ENCODE results near the gene GSC2. TPM values are rescaled to one million over a fixed set of nuclear protein-coding genes. Genes with fewer than 3 reads are reported as not detected.

The GSC2 gene
- total RNA-seq, 1 experiment from 2014 or later = not detected

DNA sequence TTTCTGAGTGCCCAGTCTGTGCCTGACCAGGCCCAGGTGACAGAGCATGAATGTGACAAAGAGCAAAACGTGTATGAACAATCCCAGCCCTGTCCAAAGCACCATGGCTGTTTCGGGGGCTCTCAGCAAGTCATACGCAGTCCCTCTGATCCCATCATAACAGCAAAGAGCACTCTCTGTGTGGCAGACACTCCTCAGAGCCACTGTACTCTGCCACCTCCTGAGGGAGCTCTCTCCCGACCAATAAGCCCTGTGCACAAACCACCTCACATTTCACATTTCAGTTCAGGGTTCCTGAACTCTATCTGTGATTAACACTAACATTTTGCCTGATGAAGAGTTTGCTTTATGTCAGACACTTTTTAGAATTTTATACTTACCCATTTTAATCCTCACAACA, 34.5 kb downstream of the GSC2 start:
- H3K4me3 ChIP-seq = no peak overlapping the region
- H3K27ac ChIP-seq = no peak overlapping the region
- no peaks in the 10 kb centered on the region for H3K9me3 ChIP-seq (replicated peaks)
- no peaks in the 10 kb centered on the region; the same call in none of the 2 replicates for H3K36me3 ChIP-seq
- DNase-seq = no peak
- no peaks in the 10 kb centered on the region for H3K27me3 ChIP-seq
- H3K4me1 ChIP-seq = no peaks in the 10 kb centered on the region; the same call in 1 of the 2 replicates

DNA sequence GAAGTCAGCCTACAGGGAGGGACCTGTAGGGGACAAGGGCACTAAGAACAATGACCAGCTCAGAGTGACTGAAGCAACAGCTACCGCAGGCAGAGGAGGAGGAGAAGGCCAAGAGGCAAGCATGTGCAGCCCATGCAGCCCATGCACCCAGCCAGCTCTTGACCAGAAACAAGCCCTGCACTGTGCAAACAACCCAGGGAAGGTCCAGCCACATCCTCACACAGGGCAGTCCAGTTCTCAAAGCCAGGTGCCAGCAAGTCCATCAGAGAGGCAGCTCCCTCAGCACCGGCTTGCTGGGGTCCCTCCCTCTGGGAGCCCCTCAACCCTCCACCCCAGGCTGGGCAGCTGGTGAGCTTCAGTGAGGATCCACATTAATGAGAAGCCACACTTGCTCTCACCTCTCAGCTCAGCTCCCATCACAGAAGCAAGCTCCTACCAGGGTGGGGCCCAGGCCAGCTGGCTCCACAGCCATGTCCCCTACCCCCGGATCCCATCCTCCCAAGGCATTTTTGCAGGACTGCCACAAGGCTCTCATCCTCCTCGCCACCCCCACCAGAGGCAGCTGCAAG, 35.0 kb downstream of the GSC2 start:
- Histone ChIP-seq H3K27ac (no peak overlapping the region), H3K27me3 (no peaks in the 10 kb centered on the region), H3K4me3 (no peak overlapping the region), H3K36me3 (no peaks in the 10 kb centered on the region; the same call in none of the 2 replicates), H3K9me3 (replicated peaks) (no peaks in the 10 kb centered on the region), H3K4me1 (no peaks in the 10 kb centered on the region)
- DNase-seq = no peak

- no peaks in the 10 kb centered on the region for H3K9me3 ChIP-seq (replicated peaks)
- H3K27me3 ChIP-seq = no peaks in the 10 kb centered on the region
- DNase-seq = no peak
- no peaks in the 10 kb centered on the region for H3K4me1 ChIP-seq
- H3K36me3 ChIP-seq = no peaks in the 10 kb centered on the region; the same call in none of the 2 replicates
- no peak overlapping the region for H3K4me3 ChIP-seq
- no peak overlapping the region for H3K27ac ChIP-seq
These were observed 36.7 kb downstream of the GSC2 start for GRCh38 chr22:19113429-19113828.

DNA sequence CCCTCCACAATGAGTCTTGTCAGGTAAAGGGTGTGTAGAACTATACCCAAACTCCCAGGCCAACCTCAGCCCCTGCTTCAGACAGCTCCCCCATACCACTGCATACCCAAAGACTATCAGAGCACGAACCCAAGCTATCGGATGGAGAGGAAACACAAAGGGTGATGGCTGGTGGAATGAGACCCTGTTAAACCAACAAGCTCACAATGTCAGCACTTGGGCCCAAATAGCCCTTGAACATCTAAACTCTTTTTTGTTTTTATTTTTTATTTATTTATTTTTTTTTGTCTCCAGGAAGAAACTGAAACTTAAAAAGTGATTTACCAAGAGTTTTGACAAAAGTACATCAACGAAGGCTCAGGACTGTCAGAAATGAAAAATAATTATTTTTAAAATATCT, 38.5 kb downstream of the GSC2 start:
- H3K27me3 ChIP-seq = no peaks in the 10 kb centered on the region
- peaks cover 17% of the 10 kb centered on the region for H3K4me1 ChIP-seq
- no peaks in the 10 kb centered on the region for H3K9me3 ChIP-seq (replicated peaks)
- H3K27ac ChIP-seq = no peak overlapping the region
- no peak for DNase-seq
- no peak overlapping the region for H3K4me3 ChIP-seq
- no peaks in the 10 kb centered on the region; the same call in none of the 2 replicates for H3K36me3 ChIP-seq

- no peak for DNase-seq
- H3K9me3 ChIP-seq (replicated peaks) = no peaks in the 10 kb centered on the region
- no peaks in the 10 kb centered on the region for H3K27me3 ChIP-seq
- no peaks in the 10 kb centered on the region; the same call in none of the 2 replicates for H3K36me3 ChIP-seq
- no peak overlapping the region for H3K27ac ChIP-seq
- H3K4me3 ChIP-seq = no peak overlapping the region
- H3K4me1 ChIP-seq = peaks cover 20% of the 10 kb centered on the region
These were observed 39.0 kb downstream of the GSC2 start for GRCh38 chr22:19111140-19111539.

DNA sequence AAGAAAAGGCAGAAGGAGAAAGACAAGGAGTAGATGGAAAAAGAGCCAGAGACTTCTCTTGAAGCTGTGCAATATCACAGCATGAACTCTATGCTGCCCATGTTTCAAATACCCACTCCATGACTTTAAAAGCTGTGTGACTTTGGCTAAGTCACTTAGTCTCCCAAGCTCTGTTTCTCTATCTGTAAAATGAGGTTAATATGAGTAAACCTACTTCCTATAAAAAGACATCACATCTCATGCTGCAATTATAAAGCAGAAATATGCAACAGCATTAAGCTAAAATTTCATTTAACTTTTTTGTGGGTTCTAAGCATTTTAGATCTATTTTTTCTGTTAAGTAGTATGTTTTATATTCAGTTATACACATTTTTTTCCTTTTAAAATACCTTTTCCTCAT, 39.4 kb downstream of the GSC2 start:
- no peak overlapping the region for H3K4me3 ChIP-seq

GRCh38 chr22:19110064-19110458, 40.0 kb downstream of the GSC2 start:
- H3K9me3 ChIP-seq (replicated peaks) = no peaks in the 10 kb centered on the region
- no peaks in the 10 kb centered on the region; the same call in 1 of the 2 replicates for H3K36me3 ChIP-seq
- DNase-seq = no peak
- peaks cover 20% of the 10 kb centered on the region for H3K4me1 ChIP-seq
- H3K4me3 ChIP-seq = no peak overlapping the region
- H3K27ac ChIP-seq = no peak overlapping the region
- no peaks in the 10 kb centered on the region for H3K27me3 ChIP-seq

More for the DNA sequence above, 39.4 kb downstream of the GSC2 start:
- H3K27ac ChIP-seq = no peak overlapping the region
- no peak for DNase-seq
- H3K4me1 ChIP-seq = peaks cover 20% of the 10 kb centered on the region
- no peaks in the 10 kb centered on the region for H3K9me3 ChIP-seq (replicated peaks)
- H3K27me3 ChIP-seq = no peaks in the 10 kb centered on the region
- no peaks in the 10 kb centered on the region; the same call in none of the 2 replicates for H3K36me3 ChIP-seq

- no peaks in the 10 kb centered on the region; the same call in 1 of the 2 replicates for H3K36me3 ChIP-seq
- H3K27me3 ChIP-seq = no peaks in the 10 kb centered on the region
- H3K4me1 ChIP-seq = peaks cover 25% of the 10 kb centered on the region
- H3K27ac ChIP-seq = no peak overlapping the region
- H3K9me3 ChIP-seq (replicated peaks) = no peaks in the 10 kb centered on the region
- no peak for DNase-seq
- no peak overlapping the region for H3K4me3 ChIP-seq
These were observed 40.7 kb downstream of the GSC2 start for GRCh38 chr22:19109198-19110063.

DNA sequence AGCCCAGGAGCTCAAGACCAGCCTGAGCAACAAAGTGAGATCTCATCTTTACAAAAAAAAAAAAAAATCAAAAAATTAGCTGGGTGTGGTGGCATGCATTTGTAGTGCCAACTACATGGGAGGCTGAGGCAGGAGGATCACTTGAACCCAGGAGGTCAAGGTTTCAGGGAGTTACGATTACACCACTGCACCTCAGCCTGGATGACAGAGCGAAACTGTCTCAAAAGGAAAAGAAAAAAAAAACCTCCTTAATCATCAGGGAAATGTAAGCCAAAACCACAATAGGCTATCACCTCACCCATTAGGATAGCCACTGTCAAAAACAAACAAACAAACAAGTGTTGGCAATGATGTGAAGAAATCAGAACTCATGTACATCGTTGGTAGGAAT, 41.3 kb downstream of the GSC2 start:
- Histone ChIP-seq H3K36me3 (no peaks in the 10 kb centered on the region; the same call in 1 of the 2 replicates), H3K4me3 (no peak overlapping the region)
- DNase-seq = no peak

DNA sequence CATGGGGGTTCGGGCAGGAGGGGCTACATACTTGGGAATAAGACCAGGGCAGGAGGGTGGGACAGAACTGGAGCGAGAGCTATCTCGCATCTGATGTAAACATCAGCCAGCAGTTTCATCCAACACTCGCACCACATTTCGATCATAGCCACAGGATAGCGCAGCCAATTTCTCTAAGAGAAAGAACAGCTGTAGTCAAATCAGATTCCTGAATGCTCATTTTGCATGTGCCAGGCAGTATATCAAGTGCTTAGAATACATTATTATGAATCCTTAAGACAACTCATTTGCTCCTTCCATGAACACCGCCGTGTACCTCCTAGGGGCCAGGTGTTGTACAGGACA, 42.4 kb downstream of the GSC2 start:
- Histone ChIP-seq H3K36me3 (no peaks in the 10 kb centered on the region; the same call in 1 of the 2 replicates), H3K27ac (peak overlapping the region; percentile 13), H3K27me3 (no peaks in the 10 kb centered on the region), H3K9me3 (replicated peaks) (no peaks in the 10 kb centered on the region), H3K4me1 (peaks cover 36% of the 10 kb centered on the region), H3K4me3 (no peak overlapping the region)
- peak in 1 of 2 experiments; percentile 34 for DNase-seq

More for the DNA sequence above, 41.3 kb downstream of the GSC2 start:
- no peaks in the 10 kb centered on the region for H3K27me3 ChIP-seq
- no peaks in the 10 kb centered on the region for H3K9me3 ChIP-seq (replicated peaks)
- H3K27ac ChIP-seq = no peak overlapping the region
- peaks cover 31% of the 10 kb centered on the region for H3K4me1 ChIP-seq

DNA sequence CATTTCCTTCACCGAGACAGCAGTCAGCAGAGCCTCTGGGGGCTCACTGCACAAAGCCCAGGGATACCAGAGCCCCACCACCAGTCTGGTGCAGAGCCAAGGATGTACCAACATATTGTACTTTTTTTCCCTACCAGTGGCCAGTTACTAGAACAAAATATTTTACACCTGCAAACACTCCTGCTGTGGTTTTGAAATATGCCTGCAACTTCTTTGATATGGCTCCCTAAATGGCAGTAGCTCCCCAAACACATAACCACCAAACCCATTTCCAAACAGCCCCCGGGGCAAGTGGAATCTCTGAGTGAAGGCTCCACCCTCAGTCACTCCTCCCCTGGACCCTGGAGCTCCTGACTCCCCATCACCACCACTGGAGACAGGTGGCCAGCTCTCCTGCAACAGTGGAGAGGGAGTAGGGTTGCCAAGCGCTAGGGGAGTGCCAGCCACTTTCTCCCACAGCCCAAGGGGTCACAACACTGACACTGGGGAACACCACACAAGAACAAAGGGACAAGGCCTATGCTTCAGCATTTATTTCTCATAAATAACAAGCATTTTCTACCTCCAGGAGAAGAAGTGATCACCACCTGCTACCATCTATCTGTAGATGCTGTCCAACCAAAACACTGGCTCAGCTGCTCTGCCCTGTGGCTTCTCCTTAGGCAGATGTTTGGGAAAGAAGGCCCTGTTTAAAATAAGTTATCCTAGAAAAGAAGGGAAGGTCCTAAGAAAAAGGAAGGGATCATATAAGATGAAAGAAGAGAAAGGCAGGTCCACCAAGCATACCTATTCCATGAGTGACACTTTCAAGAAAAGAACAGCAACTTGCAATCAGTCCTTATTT, 43.0 kb downstream of the GSC2 start:
- no peaks in the 10 kb centered on the region for H3K9me3 ChIP-seq (replicated peaks)
- peaks cover 36% of the 10 kb centered on the region for H3K4me1 ChIP-seq
- no peaks in the 10 kb centered on the region for H3K36me3 ChIP-seq
- peak overlapping the region; percentile 13 for H3K27ac ChIP-seq
- peak; percentile 42 to 70 for DNase-seq
- H3K27me3 ChIP-seq = no peaks in the 10 kb centered on the region
- no peak overlapping the region for H3K4me3 ChIP-seq

DNA sequence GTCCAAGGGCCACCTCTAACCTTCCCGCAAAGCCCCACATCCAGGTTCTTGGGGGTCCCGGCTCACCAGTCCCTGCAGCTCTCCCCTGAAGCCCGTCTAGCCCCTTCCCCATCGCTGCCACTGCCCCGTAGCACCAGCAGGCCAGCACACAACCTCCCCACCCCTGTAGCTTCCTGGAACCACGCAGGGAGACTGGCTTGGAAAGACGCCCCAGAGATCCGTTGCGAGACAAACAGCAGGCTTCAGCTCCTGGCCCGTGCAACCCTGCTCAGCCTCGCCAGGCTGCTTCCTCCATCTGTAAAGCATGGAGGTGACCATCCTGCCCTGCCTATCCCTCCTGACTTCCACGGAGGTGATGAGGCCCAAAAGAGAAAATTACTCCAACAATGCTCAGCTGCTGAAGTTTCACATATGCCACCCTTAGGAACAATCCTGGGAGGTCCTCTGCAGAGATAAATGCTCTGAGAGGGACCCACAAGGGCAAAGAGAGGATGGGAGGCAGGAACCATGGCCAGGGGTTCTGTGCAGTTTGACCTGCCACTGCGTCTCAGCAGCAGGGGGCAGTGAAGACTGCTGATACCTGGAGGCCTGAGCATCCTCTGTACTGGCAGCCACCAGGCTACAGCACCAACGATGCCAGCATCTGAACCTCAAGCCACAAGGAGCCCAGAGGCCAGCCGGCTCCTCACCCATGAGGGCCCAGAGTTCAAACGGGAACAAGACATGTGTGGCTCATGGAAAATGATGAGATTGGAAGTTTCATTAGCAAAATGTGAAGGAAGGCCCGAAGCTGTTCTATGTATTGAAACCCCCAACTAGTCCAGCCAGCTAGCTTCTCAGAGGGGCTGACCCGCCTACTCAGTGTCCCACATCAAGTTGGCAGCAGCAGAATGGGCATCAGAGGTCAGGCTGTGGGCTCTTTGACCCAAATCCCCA, 44.0 kb downstream of the GSC2 start:
- Histone ChIP-seq H3K27ac (no peak overlapping the region), H3K4me1 (peaks cover 36% of the 10 kb centered on the region), H3K9me3 (replicated peaks) (no peaks in the 10 kb centered on the region), H3K27me3 (no peaks in the 10 kb centered on the region), H3K36me3 (no peaks in the 10 kb centered on the region), H3K4me3 (no peak overlapping the region)
- DNase-seq = no peak

DNA sequence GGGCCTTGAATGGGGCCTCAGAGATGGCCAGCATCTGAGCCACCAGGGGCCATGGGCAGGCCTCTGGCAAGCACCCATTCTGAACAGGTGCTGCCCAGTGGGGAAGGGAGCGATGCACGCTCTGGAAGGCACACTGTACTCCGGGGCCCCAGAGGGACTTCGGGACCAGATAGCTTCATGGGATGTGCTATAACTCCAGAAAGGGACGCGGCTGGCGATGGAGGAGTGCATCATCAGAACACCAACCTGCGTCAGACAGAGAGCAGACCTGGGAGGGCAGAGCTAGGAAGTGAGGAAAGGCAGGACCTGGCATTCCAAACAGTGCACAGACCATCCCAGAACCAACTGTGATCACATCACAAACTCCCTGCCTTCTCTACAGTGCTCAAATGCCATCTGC, 44.6 kb downstream of the GSC2 start:
- Histone ChIP-seq H3K27me3 (no peaks in the 10 kb centered on the region), H3K4me1 (peaks cover 36% of the 10 kb centered on the region), H3K4me3 (no peak overlapping the region), H3K9me3 (replicated peaks) (no peaks in the 10 kb centered on the region), H3K36me3 (no peaks in the 10 kb centered on the region), H3K27ac (no peak overlapping the region)
- no peak for DNase-seq
